Measurements from ENCODE around the gene PTPRN2.

DNA sequence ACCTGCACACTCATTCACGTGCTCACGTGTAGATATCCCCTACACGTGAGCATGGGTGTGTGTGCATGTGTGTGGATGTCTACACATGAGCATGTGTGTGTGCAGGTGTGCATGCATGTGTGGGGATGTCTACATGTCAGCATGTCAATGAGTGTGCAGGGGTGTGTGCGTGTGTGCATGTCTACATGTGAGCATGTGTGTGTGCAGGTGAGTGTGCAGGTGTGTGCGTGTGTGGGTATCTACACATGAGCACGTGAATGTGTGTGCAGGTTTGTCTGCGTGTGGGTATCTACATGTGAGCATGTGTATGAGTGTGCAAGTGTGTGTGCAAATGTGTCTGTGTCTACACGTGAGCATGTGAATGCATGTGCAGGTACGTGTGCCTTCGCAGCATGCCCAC lies 274.8 kb downstream of the PTPRN2 start:
- TF ChIP-seq, protein P1, sequence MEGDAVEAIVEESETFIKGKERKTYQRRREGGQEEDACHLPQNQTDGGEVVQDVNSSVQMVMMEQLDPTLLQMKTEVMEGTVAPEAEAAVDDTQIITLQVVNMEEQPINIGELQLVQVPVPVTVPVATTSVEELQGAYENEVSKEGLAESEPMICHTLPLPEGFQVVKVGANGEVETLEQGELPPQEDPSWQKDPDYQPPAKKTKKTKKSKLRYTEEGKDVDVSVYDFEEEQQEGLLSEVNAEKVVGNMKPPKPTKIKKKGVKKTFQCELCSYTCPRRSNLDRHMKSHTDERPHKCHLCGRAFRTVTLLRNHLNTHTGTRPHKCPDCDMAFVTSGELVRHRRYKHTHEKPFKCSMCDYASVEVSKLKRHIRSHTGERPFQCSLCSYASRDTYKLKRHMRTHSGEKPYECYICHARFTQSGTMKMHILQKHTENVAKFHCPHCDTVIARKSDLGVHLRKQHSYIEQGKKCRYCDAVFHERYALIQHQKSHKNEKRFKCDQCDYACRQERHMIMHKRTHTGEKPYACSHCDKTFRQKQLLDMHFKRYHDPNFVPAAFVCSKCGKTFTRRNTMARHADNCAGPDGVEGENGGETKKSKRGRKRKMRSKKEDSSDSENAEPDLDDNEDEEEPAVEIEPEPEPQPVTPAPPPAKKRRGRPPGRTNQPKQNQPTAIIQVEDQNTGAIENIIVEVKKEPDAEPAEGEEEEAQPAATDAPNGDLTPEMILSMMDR (conservative IDR thresholded peaks at IDR 0.05): no peak
- no peak for TF ChIP-seq EZH2 (IDR thresholded peaks at IDR 0.05; ENCODE audit: low read depth)

Measured in PC-9 (cell line).